H4 (cell line): Measurements from ENCODE around the gene NOL4L. TPM values are rescaled to one million over a fixed set of nuclear protein-coding genes. Genes with fewer than 3 reads are reported as not detected.

ENCODE experiments used
- DNase-seq: peaks from one replicate; pipeline ENCODE4 v3.0.0-alpha.2; 2015; ENCODE audit warnings: low spot score
- total RNA-seq: library from RNA; depleted of rRNA; stranded (reverse); fragments of >200 nt; shearing (Covaris generic); gene quantifications from 2 replicates; pipeline ENCODE4 v1.2.3, GENCODE V29; 2014

The NOL4L gene
- total RNA-seq, 1 experiment from 2014 or later: 10.6 TPM

DNA sequence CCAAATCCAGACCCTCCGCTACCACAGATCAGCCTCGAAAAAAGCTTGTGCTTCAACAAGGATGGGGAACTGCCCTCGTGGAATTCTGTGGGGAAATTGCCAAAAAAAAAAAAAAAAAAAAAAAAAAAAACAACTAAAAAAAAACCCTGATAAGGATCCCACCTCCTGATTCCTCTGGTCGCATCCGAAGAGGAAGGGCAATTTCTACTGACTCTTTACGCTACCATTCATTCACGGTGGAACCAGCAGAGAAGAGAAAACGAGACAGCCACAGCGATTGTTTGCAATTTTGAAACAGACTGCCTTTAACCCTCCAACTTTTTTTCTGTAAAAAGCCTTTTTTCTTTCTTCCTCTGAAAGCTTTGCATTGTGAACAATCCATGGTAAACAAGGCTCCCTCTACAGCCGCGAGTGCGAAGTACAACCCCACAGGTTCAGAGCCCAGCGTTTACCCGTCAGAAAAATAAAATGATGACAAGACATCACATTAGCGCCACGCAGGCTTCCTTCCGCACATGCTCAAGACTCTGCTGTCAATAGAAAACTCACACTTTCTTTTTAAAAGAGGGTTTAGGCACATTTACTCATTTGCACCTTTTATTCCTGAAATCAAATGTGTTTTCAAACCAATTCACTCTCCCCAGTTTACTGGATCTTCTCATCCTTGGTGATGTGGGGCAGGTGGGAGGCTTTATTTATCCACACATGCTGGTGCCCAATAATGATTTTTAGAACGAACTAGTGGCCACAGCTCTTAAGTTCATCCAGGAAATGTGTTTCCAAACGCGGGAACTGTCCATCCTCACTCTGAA lies 100.0 kb downstream of the NOL4L start:
- DNase-seq: peak; percentile 79

DNA sequence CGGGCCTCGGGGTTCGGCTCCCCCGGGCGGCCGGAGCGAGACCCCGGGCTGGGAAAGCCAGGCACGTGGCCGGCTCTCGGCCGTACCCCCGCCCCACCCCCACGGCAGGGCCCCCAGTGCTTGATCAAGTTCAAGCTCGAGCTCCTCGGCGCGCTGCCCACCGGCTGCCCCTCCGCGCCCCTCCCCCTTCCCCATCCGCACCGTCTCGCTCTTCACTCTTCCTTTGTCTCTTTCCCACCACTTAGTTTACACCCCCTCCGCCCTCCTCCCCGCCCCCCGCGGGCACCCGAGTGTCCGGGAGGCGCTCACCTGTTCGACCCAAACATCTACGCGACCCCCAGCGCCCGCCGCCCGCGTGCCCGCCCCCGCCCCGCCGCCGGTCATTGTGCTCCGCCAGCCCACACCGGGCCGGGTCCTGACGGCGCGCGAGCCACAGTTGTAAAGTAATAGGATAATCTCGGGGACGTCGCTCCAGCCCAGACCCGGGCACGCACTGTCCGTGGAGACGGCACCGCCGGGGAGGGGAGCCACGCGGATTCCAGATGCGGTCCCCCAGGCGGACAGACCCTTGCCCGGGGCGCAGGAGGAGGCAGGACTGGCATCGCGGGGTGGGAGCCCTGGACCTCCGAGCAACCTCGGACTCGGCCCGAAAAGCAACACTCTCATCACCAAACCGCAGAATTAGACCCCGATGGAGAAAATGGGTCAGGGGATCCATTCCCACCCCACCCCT lies 100.7 kb downstream of the NOL4L start:
- DNase-seq: peak; percentile 40

DNA sequence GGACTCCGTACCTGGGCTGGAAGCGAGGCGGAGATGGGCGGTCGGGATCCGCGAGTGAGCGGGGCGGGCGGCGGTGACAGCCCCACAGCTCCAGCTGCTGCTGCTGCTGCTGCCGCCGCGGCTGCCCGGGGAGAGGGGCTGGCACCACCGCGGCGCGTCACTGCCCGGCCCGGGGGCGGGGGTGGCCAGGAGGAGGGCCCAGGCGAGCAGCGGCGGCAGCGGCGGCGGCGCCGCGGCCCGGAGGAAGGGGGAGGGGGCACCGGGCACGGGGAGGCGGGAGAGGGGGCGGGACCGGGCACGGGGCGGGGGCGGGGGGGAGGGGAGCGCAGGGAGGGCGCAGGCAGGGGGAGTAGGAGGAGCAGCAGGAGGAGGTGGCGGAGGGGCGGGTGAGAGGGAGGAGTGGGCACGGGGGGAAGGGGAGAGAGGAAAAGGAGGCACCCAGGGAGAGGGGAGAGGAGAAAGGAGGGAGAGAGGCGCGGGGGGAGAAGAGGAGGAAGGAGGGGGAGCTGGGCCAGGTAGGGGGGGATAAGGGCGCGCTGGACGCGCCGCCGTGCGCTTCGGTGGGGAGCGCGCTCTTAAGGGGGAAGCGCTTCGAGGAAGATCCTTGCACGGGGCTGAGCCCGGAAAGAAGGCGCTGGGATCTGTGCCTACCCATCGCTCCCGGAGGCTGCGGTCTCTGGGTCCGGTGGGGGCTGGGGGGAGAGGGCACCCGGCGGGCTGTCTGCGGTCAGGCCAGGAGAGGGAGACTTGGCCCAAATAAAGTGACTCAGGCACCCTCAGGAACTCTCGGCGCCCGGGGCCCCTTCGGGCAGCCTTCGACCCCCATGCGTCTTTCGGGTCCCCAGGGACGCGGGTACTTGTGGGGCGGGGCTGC lies 101.5 kb downstream of the NOL4L start:
- DNase-seq: peak; percentile 87

DNA sequence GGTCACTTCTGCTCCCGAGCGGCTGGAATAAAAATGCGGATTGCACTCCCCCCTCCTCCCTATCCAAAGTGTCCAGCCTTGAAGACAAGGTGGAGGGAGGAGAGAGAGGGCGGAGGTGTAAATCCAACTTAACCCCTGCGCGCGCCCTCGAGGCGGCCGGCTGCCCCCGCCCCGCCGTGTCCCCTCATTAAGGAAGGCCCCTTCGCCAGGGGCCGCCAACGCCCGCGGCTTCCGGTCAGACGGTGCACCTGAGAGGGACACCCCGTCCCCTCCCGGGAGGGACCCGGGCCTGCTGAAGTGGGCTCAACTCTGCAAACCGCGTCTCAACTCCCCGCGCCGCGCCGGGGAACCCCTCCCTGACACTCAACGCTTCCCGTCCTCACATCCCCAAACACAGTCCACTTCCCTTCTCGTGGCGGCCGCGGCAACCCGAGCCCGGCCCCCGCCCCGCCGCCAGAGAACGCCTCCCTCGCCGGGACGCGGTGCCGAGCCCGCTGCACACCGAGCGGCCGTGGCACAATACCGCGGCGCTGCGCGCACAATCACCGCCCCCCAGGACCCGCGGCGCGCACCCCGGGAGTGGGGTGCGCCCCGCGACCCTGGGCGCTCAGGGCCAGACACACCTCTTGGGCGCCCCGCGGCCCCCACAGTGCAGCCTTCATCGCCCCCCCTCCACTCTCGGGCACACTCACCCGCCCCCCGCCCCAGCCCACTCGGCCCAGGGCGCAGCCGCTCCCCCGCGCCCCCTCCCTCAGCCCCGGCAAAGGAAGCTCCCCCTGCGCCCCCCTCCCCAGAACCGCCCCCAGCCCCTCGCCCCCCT lies 102.5 kb downstream of the NOL4L start:
- no peak for DNase-seq

DNA sequence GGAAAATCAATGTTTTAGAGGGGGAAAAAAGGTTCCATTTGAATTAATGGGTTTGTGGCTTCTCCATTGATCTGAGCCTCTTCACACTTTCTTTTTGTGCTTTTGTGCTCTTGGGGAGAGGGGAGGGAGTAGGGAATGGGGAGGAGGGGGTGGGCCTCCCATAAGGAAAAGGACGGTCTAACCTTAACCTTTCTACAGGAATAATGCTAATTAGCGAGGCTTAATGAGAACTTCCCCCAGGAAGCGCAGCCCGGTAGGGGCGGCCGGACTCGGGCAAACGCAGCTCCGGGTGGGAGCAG lies 103.0 kb downstream of the NOL4L start:
- no peak for DNase-seq

DNA sequence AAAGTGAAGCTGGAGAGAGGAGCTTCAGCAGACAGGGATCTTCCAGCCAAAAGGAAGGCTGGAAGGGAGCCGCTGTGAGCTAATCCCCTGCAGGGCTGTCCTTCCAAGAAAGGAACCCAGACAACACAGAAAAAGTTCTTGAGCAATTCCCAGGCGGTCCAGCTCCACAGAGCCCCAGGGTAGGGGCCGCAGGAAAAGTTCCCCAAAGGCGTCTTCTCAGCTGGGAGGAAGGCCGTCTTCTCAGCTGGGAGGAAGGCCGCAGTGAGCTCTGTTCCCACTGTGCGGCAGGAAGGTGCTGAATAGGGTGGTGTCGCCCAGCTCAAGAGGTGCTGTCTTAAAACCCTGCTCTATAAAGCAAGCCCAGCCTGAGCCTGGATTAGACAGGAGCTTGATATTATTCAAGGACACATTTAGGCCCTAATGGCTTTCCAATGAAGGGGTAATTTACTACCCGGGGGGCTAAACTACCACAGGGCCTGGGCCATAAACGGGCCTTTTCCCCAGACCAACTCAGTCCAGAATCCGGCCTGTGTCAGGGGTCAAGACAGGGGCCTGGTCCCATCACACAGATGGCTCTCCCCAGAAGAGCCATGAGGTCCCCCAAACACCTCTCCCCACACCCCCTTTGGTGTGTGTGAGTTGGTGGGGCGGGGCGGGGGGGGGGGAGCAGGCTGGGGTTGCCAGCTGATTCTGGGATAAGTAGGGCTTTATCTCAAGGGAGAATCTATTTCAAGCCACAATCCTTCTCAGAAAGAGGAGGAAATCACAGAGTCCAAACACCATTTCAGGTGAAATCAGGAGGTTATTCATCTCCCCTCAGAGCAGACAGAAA lies 103.6 kb downstream of the NOL4L start:
- DNase-seq: no peak

DNA sequence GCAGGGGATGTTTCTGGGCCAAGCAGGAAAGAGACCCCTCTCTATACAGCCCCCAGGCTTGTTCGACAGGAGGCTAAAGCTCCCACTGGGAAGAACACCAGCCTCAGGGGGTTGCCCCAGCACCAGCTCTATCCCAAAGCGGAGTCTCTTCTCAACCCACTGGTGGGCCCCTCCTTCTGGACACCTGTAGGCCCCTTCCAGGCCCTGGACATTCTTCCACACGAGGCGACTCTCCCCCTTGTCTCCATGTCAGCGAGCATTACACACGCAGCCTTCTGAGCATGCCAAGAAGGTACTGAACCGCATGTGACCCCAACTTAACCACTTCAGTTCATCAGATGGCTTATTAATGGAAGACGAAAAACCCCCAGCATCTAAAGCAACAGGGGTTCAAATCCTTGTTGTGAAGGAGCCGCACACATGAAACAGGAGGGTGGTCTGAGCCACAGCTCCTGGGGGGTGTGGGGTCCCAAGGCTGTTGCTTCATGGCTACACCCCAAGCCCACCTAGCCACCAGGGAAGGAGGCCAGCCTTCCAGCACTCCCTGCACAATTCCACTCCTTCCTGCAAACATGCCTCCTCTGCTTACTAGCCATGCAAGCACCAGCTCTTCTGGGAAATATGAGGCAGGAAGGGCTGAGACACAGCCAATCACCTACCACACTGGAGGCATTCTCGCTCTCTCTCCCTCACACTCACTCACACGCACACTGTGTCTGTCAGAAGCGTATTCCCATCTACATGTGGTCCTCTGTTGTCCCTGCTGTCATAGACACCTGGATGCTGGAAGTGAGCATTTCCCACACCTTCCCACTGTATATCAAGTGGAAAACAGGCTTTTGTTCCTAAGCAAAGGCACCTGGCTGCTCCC lies 104.5 kb downstream of the NOL4L start:
- DNase-seq: no peak

DNA sequence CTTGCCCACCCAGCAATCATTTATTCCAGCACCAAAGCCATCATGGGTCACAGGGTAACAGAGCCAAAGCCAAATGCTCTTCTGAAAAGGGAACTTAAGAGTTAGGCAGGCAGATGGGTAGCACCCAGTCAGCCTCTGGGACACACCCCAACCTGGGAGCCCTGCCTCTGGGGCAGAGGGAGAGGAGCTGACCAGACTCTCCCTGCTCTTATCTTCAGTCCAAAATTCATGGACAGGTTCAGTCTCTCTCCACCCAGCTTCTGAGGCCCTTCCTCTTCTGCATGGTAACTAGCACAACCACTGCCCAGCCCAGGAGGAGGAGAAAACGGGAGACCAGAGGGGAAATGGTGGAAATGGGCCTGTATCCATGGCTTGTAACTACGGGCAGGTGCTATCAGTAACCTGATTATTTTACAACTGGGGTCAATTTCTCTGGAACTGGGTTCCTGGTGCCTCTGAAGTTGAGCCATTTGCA lies 105.4 kb downstream of the NOL4L start:
- DNase-seq: no peak

DNA sequence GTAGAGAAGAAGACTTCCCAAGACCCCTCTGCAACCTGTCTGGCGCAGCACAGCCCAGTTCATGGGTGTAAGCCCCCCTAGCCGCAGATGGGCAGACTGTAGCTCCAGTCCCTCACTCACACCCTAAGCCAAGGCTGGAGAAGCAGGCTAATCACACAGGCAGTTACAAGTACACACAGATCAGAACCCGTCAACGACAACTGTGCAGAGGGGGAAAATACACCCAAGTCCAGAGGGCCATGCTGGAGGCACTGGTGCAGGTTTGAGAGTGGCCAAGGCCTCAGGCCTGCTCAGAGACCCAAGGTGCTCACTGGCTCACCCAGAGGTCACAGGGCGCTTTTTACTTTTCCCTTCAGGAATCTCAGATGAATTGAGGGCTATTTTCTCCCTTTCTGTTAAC lies 106.1 kb downstream of the NOL4L start:
- DNase-seq: no peak

DNA sequence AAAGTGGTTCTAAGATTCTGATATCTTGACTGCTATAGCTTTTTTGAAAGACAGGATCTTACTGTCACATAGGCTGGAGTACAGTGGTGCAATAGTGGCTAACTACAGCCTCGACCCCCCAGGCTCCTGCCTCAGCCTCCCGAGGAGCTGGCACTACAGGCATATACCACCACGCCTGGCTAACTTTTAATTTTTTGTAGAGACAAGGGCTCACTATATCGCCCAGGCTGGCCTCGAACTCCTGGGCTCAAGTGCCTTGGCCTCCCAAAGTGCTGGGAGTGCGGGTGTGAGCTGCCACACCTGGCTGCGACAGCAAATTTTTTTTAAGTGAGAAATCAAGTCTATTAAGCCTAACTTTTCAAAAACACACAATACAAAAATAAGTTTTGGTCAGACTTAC lies 106.6 kb downstream of the NOL4L start:
- no peak for DNase-seq

DNA sequence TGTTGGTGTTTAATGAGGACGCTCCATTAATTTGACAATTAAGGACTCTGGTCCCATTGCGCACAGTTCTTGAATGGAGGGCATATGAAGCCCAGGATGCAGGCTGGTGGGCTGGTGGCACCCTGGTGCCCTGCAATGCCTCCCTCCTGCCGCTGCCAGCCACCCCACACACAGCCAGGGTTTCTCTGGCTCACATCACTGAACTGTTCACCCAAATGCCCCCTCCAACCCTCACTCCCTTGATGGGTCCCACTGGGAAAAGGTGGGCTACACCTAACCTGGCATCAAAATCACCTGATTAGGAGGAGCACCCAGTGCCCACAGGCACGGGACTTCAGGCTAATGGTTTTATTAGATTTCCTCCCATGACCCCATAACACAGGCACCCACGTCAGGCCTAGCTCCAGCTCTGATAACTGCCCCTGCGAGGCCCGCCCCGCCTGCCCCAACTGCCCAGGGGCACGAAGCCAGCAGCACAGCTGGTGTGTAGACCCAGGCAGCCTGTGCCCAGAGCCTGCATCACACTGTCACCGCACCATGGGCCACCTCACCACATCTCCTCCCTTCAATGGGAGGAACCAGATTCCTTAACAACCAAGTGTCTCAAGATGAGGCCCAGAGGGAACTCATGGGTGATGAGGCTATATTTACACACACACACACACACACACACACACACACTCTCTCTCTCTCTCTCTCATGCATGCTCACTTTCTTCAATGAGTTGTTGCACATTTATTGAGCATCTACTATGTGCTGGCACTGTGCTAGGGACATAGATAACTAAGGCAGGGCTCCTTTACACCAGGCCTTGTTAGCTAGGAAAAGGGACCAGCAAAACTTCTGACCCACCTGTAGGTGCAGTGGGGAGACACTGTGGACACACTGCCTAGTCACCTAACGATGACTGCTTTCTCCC lies 107.3 kb downstream of the NOL4L start:
- peak; percentile 58 for DNase-seq

DNA sequence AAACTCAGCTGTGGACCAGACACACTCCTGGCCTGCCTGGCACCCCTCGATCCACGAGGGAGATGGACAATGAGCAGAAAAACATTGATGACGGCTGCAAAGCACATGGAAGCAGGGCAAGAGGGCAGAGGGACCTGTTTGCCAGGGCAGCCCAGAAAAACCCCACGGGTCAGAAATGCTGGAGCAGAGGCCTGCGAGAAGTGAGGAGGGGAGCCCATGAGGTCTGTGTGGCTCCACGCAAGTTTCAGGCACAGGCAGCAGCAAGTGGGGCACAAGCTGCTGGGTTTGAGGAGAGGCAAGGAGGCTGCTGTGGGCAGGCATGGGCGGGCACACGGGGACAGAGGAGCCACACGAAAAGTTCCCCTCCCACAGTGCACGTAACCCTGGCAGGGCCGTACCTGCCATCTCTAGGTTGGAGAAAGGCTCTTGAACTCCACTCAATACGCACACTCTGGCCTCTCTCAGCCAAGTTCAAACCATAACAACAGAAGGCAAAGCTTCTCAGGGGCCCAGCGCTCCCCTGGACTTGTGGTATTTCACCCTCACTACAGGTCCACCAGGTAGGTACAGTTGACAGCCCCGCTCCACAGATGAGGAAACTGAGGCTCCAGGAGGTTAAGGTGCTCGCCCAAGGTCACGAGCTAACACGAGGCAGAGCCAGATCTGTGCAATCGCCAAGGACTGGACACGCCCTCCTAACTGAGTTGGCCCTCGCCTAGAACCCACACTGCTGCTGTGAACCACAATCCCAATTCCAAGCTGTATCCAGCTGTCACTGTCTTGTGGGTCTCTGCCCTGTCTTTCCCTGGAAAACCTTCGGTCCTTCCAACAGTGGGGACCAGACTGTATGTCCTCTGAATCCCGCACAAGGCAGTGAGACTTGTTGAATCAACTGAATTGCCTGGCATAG lies 108.2 kb downstream of the NOL4L start:
- DNase-seq: no peak

DNA sequence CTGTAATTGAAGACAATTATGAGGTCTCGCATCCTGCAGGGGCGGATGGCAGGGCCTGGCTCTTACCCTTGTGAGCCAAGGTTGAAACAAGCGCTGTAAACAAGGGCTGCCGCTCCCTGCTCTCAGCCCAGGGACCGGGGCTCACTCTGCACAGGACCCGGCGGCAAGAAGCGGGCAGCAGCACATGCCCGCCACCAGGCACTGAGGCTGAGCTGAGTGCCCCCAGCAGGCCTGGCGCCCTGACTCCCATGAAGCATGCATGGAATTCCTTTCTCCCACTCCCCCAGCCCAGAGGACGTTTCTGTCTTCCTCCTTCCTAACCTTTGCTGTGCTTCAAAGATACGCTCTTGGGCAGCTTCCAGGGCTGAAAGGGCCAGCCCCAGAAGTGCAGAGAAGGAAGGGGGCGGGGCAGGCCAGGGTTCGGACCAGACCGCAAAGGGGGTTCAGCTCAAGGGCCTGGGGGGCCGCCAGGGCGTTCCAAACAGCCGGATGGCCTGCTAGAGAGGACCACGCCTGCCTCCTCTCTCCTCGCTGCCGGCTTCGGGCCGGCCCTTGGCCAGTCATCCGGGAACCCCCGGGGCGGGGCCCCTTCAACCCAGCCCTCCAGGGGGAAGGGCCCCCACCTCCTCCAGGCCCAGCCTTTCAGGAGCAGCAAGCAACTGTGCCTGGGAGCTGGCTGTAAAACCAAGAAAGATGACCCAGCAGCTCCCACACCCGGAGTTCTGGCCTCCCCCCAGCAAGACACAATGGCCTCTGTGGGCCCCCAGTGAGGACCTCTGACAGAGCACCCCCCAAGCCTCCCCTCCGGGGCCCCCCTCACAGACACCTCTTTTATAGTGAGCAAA lies 109.9 kb downstream of the NOL4L start:
- peak; percentile 91 for DNase-seq

DNA sequence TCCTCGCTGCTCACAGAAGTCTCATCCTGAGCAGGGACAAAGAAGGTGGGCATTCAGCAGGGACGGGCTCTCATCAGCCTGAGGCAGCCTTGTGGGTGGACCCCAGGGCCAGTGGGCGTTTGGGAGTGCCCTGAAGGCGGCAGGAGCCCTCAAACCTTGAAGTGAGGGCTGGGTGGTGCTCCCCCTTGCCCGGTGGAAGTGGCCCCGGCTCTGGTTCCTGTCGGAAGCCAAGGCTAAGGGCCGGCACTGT lies 110.5 kb downstream of the NOL4L start:
- DNase-seq: no peak

DNA sequence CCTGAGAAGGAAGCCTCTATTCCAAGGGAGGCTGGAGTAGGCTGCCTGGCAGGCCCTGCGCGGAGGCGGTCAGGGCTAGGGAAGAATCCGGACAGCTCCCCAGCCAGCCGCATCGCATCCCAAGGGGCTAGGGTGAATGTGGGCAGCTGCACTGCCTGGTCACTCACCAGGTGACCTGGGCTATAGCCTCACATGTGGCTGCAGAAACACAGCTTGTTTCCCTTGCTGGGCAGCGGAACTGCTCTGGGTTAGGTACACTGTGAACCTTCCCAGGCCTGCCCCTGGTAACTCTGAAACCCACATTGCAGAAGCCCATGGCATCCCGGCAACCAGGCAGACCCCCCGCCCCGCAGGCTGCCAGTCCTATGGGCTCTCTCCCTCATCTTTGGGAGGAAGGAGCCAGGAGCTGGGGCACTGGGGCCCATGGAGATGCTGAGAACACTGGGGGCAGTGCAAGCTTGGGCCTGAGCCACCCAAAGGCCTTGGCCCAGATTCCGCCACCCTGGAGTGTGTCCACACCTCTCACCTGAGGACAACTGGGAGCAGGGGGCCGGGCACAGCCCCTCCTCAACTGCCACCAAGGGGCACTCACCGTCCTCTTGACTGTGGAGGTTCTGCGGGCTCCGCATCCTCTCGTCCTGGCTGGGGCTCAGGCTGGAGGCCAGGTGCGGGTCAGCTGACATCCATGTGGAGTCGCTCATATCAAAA lies 111.0 kb downstream of the NOL4L start:
- no peak for DNase-seq
